Measurements from ENCODE around the gene DNAJC15. TPM values are rescaled to one million over a fixed set of nuclear protein-coding genes. Genes with fewer than 3 reads are reported as not detected.

Gene DNAJC15
- total RNA-seq, 4 donors from 2014 or later = 11.0 to 18.3 (median 12.5) TPM

DNA sequence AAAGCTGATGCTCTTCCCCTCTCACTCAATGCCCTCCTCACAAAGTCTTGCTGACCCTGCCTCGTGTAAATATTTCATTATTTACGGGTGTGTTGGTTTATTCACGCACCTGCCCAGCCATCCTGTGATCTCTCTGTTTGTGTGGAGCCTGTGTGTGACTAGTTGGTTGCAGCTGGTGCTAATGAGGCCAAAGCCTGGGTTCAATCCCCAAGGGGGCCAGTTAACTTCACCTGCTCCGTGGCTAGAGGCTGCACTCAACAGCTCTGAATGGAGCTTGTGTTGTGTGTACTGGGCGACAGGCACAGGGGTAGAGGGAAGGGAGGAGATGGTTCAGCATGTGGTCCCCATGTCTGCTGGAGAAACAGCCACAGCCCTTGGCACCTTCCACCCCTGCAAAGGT lies 109.5 kb downstream of the DNAJC15 start:
- no peaks in the 10 kb centered on the region for H3K36me3 ChIP-seq
- no peak for DNase-seq
- intact Hi-C loops (cut with DNase I) = no loop called here
- H3K4me1 ChIP-seq = no peaks in the 10 kb centered on the region
- no peaks in the 10 kb centered on the region for H3K9me3 ChIP-seq
- H3K27ac ChIP-seq = no peak overlapping the region
- H3K27me3 ChIP-seq = no peaks in the 10 kb centered on the region
- 70 to 76% methylated on average over 5 of the region's 5 CpGs for WGBS, 2 donors
- H3K4me3 ChIP-seq (replicated peaks in 1 of 3) = no peak overlapping the region
- no peak for TF ChIP-seq POLR2A (IDR thresholded peaks at IDR 0.05)
- TF ChIP-seq, protein P1, sequence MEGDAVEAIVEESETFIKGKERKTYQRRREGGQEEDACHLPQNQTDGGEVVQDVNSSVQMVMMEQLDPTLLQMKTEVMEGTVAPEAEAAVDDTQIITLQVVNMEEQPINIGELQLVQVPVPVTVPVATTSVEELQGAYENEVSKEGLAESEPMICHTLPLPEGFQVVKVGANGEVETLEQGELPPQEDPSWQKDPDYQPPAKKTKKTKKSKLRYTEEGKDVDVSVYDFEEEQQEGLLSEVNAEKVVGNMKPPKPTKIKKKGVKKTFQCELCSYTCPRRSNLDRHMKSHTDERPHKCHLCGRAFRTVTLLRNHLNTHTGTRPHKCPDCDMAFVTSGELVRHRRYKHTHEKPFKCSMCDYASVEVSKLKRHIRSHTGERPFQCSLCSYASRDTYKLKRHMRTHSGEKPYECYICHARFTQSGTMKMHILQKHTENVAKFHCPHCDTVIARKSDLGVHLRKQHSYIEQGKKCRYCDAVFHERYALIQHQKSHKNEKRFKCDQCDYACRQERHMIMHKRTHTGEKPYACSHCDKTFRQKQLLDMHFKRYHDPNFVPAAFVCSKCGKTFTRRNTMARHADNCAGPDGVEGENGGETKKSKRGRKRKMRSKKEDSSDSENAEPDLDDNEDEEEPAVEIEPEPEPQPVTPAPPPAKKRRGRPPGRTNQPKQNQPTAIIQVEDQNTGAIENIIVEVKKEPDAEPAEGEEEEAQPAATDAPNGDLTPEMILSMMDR (IDR thresholded peaks at IDR 0.05) = no peak

DNA sequence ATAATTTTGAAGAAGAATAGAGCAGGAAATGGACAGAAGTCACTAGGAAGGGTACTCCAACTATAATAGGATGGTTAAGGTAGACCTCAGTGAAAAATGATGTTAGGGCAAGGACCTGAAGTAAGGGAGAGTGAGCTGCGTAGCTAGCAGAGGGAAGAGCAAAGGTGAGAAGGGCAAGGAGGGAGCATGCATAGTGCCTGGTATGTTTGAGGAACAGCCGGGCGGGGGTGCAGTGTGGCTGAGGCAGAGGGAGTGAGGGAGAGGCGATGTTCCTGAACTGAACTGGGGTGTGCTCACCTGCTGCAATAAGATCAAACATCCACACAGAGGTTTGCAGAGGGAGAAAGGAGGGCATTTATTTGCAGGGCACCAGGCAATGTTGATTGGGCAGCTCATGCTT lies 110.4 kb downstream of the DNAJC15 start:
- 82% methylated on average over 4 of the region's 4 CpGs for WGBS, 2 donors
- no peaks in the 10 kb centered on the region for H3K27me3 ChIP-seq
- no peak overlapping the region for H3K27ac ChIP-seq
- H3K36me3 ChIP-seq = no peaks in the 10 kb centered on the region
- no peak overlapping the region for H3K4me3 ChIP-seq (replicated peaks in 1 of 3)
- no peaks in the 10 kb centered on the region for H3K9me3 ChIP-seq
- no peaks in the 10 kb centered on the region for H3K4me1 ChIP-seq
- TF ChIP-seq, protein P1 (IDR thresholded peaks at IDR 0.05) = no peak
- no peak for TF ChIP-seq POLR2A (IDR thresholded peaks at IDR 0.05)
- intact Hi-C loops (cut with DNase I) = no loop called here
- DNase-seq = no peak

DNA sequence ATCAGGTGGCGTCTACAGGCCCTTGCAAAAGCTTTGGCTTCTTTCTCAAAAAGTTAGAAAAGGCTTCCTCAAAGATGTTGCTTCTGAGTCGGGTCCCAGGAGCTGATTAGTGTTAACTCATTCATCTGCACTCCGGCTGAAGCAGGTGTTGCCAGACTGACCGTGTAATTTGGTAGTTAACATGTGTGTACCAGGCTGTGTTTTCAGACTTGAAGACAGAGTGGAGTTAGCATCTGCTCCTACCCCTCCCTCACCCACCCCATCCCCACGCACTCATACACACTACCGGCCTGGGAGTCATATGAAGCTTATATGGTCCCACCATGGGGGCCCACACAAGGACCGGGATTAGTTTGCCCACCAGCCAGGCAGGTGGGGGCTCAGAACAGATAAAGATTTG lies 111.5 kb downstream of the DNAJC15 start:
- H3K27ac ChIP-seq = no peak overlapping the region
- H3K4me3 ChIP-seq (replicated peaks in 1 of 3) = no peak overlapping the region
- intact Hi-C loops (cut with DNase I) = no loop called here
- H3K4me1 ChIP-seq = no peaks in the 10 kb centered on the region
- WGBS, 2 donors = 84 to 86% methylated on average over 7 of the region's 7 CpGs
- no peaks in the 10 kb centered on the region for H3K9me3 ChIP-seq
- TF ChIP-seq, protein P1 (IDR thresholded peaks at IDR 0.05) = no peak
- no peak for TF ChIP-seq POLR2A (IDR thresholded peaks at IDR 0.05)
- no peaks in the 10 kb centered on the region for H3K27me3 ChIP-seq
- H3K36me3 ChIP-seq = no peaks in the 10 kb centered on the region
- DNase-seq = no peak

DNA sequence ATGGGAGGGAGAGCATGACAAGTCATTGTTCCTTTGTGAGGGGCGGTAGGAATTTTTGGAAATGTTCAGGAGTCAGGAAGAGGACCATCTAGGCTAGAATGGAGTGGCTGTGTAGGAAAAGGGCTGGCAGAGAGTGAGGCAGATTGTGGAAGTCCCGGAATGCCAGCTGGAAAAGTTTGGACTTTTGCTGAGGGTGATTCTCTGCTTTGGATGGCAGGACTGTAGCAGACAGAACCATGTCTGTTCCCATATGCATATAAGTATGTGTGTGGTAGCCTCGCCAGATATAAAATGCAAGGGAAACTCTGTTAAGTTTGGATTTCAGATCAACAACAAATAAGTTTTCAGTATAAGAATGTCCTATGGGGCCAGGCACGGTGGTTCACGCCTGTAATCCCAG lies 112.1 kb downstream of the DNAJC15 start:
- Histone ChIP-seq H3K9me3 (no peaks in the 10 kb centered on the region), H3K27me3 (no peaks in the 10 kb centered on the region), H3K27ac (no peak overlapping the region), H3K4me1 (no peaks in the 10 kb centered on the region), H3K4me3 (replicated peaks in 1 of 3) (no peak overlapping the region), H3K36me3 (no peaks in the 10 kb centered on the region)
- WGBS, 2 donors = 94 to 97% methylated on average over 5 of the region's 5 CpGs
- no peak for DNase-seq
- intact Hi-C loops (cut with DNase I) = no loop called here
- TF ChIP-seq, protein P1 (IDR thresholded peaks at IDR 0.05) = no peak
- TF ChIP-seq POLR2A (IDR thresholded peaks at IDR 0.05) = no peak

DNA sequence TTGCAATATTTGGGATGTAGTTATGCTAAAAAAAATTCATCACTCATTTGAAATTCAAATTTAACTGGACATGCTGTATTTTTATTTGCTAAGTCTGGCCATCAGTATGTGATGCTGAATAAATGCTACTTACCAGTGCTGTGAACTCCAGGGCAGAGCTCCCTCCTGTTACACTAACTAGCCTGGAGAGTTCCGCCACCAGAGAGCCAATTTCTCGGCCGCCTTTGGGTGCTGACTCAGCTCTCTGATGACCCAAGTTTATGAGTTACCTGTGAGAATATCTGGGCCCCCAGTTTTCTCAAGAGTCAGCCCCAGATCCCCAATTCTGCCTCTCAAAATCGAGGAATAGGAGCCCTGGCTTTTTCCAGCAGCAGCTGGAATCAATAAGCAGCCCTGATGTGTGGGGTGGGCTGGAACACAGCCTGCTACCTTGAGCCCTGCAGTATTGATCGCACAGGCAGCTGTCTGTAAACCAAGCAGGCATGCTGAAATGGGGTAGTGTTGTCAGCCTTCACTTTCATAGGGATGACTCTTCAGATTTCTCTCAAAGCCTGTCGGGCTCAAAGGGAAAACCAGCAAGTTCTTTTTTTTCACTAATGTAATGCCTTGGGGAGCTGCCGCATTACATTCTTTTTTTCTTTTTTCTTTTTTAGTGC lies 113.7 kb downstream of the DNAJC15 start:
- 57 to 66% methylated on average over 7 of the region's 7 CpGs for WGBS, 2 donors
- intact Hi-C loops (cut with DNase I) = no loop called here

More for the DNA sequence above, 113.7 kb downstream of the DNAJC15 start:
- Histone ChIP-seq H3K36me3 (no peaks in the 10 kb centered on the region), H3K27me3 (no peaks in the 10 kb centered on the region), H3K9me3 (no peaks in the 10 kb centered on the region), H3K27ac (no peak overlapping the region), H3K4me1 (no peaks in the 10 kb centered on the region), H3K4me3 (replicated peaks in 1 of 3) (no peak overlapping the region)
- TF ChIP-seq, protein P1 (IDR thresholded peaks at IDR 0.05) = no peak
- TF ChIP-seq POLR2A (IDR thresholded peaks at IDR 0.05) = no peak
- no peak for DNase-seq

All from thyroid gland (tissue), 4 donors.